Heart right ventricle (tissue), 16 donors: ENCODE data around the gene TTN. TPM values are rescaled to one million over a fixed set of nuclear protein-coding genes. Genes with fewer than 3 reads are reported as not detected.

Experiments
- ATAC-seq, 8 donors: fragments of 200-7000 bp; cut with Tn5 transposase; one replicate each; pipeline ENCODE4 v1.9.1; 2020; ENCODE audit warnings: mild to moderate bottlenecking in 8 of 8, moderate library complexity in 8 of 8, moderate number of reproducible peaks in 1 of 8
- DNase-seq, 2 donors: peaks; one replicate each; pipeline ENCODE4 v3.0.0-alpha.2; 2020
- H3K27ac ChIP-seq, 10 donors: fragments of 200-600 bp; sonication (generic) in 2 of 10; one replicate each; pipeline versions ENCODE4 v1.5.0 to v1.8.0; 2020 to 2022; ENCODE audit warnings: mild to moderate bottlenecking in 3 of 10
- H3K27me3 ChIP-seq, 7 donors: fragments of 200-600 bp; one replicate each; pipeline ENCODE4 v1.8.0; 2021 to 2022; ENCODE audit warnings: mild to moderate bottlenecking in 2 of 7
- H3K36me3 ChIP-seq, 9 donors: fragments of 200-600 bp; sonication (generic) in 1 of 9; one replicate each; pipeline versions ENCODE4 v1.5.0 to v1.8.0; 2020 to 2022; ENCODE audit warnings: mild to moderate bottlenecking in 2 of 9
- H3K4me1 ChIP-seq, 9 donors: fragments of 200-600 bp; sonication (generic) in 1 of 9; one replicate each; pipeline versions ENCODE4 v1.5.0 to v1.8.0; 2020 to 2022; ENCODE audit warnings: mild to moderate bottlenecking in 4 of 9
- H3K4me3 ChIP-seq, 10 donors: fragments of 200-600 bp; sonication (generic) in 2 of 10; one replicate each; pipeline versions ENCODE4 v1.5.0 to v1.8.0; 2020 to 2022; ENCODE audit warnings: mild to moderate bottlenecking in 7 of 10, moderate library complexity in 2 of 10
- H3K9me3 ChIP-seq, 11 donors: fragments of 200-600 bp in 10 of 11; sonication (generic) in 2 of 11; one replicate each; pipeline versions ENCODE4 v1.5.0 to v1.8.0; 2013 to 2022; ENCODE audit warnings: mild to moderate bottlenecking in 2 of 11, control low read depth in 1 of 11, moderate library complexity in 1 of 11
- WGBS, 2 donors: extraction: QIAGEN DNeasy Blood & Tissue Kit; methylation state at CpG; one replicate each; pipeline ENCODE4 v1.1.7; 2013; ENCODE audit warnings: inconsistent platforms in 1 of 2; 5-methylcytosine and 5-hydroxymethylcytosine counted together
- intact Hi-C, 10 donors: fragments of 100-400 bp; cut with DNase I; formaldehyde crosslinking; loops; one replicate each; pipeline versions ENCODE4 v1.11.1 to v1.14.2; 2022
- polyA plus RNA-seq, 2 donors: library from polyadenylated mRNA; stranded (reverse); fragments of 200-250 nt; gene quantifications; one replicate each; pipeline ENCODE4 v1.2.3, GENCODE V29; 2013
- total RNA-seq, 10 donors: library from RNA; stranded (reverse); fragmentation: NEBNext Ultra II Directional in 3 of 10; extraction: Animal tissue kit (Norgen Biotek cat#: 25700) in 3 of 10; gene quantifications; one replicate each; pipeline versions ENCODE4 v1.2.1 to v1.2.4, GENCODE V29; 2021 to 2023
- TF ChIP-seq, protein P1 (sequence below), 9 donors: fragments of 200-600 bp; sonication (generic) in 2 of 9; IDR thresholded peaks; one replicate each; pipeline versions ENCODE4 v1.5.0 to v1.8.0; 2021 to 2022; ENCODE audit warnings: antibody characterized with exemption in 9 of 9, mild to moderate bottlenecking in 5 of 9, moderate library complexity in 1 of 9
- donor health status: Arrhythmogenic right ventricular cardiomyopathy.
- donor health status: ischemic (EF 13 %, LVEDD 7.1; RV severe dilation, severe dysfunction).
- donor health status: healthy with polysubstance abuse.
- donor health status: DM: no; HTN: yes; CAD: no.
- donor health status: DM: no; HTN: no; CAD: no.
- donor health status: ischemic (EF 25% LVEDD 6.9; RV normal size, moderate dysfunction).
- donor health status: ischemic (EF 25% LVEDD 5.7; RV mildly dilated, moderate dysfunction).
- donor health status: healthy.
- donor health status: DM: yes; HTN: yes; CAD: no.
- donor health status: Ischemic cardiomyopathy.
- donor health status: ischemic (EF 35%, LVEDD 5.7; RV mildly dilated, moderate dysfunction).
- donor health status: nonischemic (EF 11% LVEDD 7.7; RV severe dilation, severe dysfunction).
- donor health status: DM: yes; HTN: yes; CAD: no.
- donor health status: PGD.
- donor health status: ischemic (EF 29% LVEDD 5.4; RV normal size, mild dysfunction).
- donor health status: nonischemic (EF 23%, LVEDD 6.1; RV moderate dilation, normal function).

The TTN gene
- total and polyA plus RNA-seq, 12 donors: 65.7 to 4,921 (median 3,636) TPM

DNA sequence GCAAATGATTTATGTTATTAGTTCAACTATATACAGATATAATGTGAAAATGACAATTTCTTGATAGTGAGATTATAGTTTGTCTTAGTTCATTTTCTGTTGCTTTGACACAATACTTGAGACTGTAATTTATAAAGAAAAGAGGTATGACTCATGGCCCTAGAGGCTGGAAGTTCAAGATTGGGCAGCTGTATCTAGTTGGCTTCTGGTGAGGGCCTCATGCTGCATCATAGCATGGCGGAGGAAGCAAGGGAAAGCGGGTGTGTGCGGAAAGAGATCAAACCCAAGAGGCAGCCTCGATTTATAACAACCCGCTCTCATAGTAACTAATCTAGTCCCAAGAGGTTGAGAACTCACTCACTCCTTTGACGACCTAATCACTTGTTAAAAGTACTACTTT is 315.6 kb downstream of the TTN start:
- H3K4me3 ChIP-seq: no peak overlapping the region
- DNase-seq: no peak
- peaks cover 0 to 99% (median 42%) of the 10 kb centered on the region in 9 donors for H3K36me3 ChIP-seq
- H3K4me1 ChIP-seq: no peaks in the 10 kb centered on the region
- intact Hi-C loops: no loop called here
- ATAC-seq: no peak
- WGBS, 2 donors: 91 to 94% methylated on average over 6 of the region's 6 CpGs
- TF ChIP-seq, protein P1, sequence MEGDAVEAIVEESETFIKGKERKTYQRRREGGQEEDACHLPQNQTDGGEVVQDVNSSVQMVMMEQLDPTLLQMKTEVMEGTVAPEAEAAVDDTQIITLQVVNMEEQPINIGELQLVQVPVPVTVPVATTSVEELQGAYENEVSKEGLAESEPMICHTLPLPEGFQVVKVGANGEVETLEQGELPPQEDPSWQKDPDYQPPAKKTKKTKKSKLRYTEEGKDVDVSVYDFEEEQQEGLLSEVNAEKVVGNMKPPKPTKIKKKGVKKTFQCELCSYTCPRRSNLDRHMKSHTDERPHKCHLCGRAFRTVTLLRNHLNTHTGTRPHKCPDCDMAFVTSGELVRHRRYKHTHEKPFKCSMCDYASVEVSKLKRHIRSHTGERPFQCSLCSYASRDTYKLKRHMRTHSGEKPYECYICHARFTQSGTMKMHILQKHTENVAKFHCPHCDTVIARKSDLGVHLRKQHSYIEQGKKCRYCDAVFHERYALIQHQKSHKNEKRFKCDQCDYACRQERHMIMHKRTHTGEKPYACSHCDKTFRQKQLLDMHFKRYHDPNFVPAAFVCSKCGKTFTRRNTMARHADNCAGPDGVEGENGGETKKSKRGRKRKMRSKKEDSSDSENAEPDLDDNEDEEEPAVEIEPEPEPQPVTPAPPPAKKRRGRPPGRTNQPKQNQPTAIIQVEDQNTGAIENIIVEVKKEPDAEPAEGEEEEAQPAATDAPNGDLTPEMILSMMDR (IDR thresholded peaks at IDR 0.05): no peak
- H3K27me3 ChIP-seq: no peaks in the 10 kb centered on the region
- no peak overlapping the region for H3K27ac ChIP-seq
- H3K9me3 ChIP-seq: no peaks in the 10 kb centered on the region

DNA sequence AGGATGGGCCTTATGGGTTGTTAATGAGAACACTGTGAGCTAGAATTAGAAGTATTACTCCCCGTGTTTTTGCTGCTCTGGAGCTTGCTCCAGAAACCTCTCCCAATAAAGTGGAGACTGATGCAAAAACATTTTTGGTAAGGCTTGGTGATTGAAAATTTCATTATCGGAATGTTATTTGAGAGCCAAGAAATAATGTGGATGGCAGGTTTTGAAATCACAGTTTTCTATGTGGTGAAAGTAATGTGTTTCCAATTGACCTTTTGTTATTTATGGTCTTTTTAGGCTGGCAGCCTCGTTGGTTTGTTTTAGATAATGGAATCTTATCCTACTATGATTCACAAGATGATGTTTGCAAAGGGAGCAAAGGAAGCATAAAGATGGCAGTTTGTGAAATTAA is 321.9 kb downstream of the TTN start:
- ATAC-seq (no peak), DNase-seq (no peak)
- WGBS, 2 donors: 64 to 73% methylated on average over 3 of the region's 3 CpGs
- TF ChIP-seq, protein P1 (IDR thresholded peaks at IDR 0.05): no peak
- peaks cover 0 to 47% (median 7%) of the 10 kb centered on the region in 9 donors for H3K36me3 ChIP-seq
- no peaks in the 10 kb centered on the region for H3K27me3 ChIP-seq
- no peak overlapping the region for H3K4me3 ChIP-seq
- no peaks in the 10 kb centered on the region for H3K9me3 ChIP-seq
- H3K27ac ChIP-seq: peak overlapping the region in 3 of 10 donors; percentile 32 to 34 (median 32)
- intact Hi-C loops: no loop called here
- peaks cover 3 to 47% (median 41%) of the 10 kb centered on the region in 9 donors for H3K4me1 ChIP-seq

DNA sequence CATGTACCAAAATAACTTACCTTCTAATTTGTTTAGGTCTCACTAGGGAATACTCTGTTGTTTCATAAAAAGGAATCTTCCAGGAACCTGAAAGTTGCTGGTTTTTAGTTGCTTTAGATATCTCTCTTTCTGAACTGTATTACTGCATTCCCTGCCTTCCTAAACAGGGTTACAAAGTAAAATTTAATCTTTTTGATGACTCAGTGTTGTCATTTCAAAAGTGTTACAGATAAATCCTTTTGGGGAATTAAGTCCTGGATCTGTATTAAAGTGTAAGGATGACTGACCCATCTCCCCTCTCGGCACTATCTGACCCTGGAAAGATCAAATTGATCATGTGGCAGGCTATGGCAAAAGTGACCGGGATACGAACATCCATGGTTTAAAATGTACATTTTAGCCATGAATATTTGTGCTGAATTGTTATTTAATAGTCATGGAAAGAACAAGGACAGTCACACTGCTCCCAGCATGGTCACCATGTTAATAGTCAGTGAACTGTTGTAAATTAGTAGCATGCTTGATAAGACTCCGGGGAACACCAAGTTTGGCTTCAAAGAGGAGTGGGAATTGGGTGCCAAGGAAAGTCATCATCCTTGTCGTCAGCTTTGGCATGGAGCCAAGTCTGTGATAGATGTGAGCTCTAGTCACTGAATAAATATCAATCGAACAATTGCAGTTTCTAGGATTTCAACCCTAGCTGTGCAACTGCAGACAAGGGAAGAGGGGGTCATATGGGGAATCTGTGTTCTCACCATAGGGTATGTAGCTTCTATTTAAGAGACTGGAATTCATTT is 322.8 kb downstream of the TTN start:
- H3K36me3 ChIP-seq: peaks cover 0 to 38% (median 4%) of the 10 kb centered on the region in 9 donors
- H3K4me3 ChIP-seq: no peak overlapping the region
- intact Hi-C loops: loop anchor here in 1 of 10 donors (5.0 kb wide), 1 partner anchor 38 kb away; no protein-coding TSS in a partner anchor
- H3K4me1 ChIP-seq: peaks cover 3 to 52% (median 47%) of the 10 kb centered on the region in 9 donors
- WGBS, 2 donors: 46 to 51% methylated on average over 6 of the region's 6 CpGs
- peak overlapping the region in 7 of 10 donors; percentile 8 to 45 (median 32) for H3K27ac ChIP-seq
- peak in 1 of 2 donors; percentile 64 for DNase-seq
- no peaks in the 10 kb centered on the region for H3K9me3 ChIP-seq
- no peaks in the 10 kb centered on the region for H3K27me3 ChIP-seq
- TF ChIP-seq, protein P1 (IDR thresholded peaks at IDR 0.05): no peak
- ATAC-seq: peak in 3 of 8 donors; percentile 7 to 37 (median 36)

DNA sequence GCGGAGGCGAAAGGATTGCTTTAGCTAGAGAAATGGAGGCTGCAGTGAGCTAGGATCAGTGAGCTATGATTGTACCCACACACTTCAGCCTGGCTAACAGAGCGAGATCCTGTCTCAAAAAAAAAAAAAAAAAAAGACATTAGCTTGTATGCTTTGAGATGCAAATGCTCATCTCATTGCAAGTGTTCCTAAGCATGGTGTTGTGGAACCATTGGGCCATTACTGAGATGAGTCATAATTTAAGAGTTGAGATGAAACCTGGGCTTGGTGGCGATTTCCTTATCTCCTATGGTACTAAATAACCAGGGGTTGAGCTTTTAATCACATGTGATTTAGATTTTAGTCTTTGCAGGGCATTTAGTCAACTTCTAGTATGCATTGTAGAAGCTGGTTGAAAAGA is 324.8 kb downstream of the TTN start:
- Histone ChIP-seq H3K27me3 (no peaks in the 10 kb centered on the region), H3K4me1 (peaks cover 3 to 63% (median 59%) of the 10 kb centered on the region in 9 donors), H3K27ac (no peak overlapping the region), H3K9me3 (no peaks in the 10 kb centered on the region), H3K36me3 (peaks cover 0 to 18% (median under 1%) of the 10 kb centered on the region in 9 donors), H3K4me3 (peak overlapping the region in 3 of 10 donors; percentile 76 to 92 (median 87))
- ATAC-seq: no peak
- intact Hi-C loops: loop anchor here in 1 of 10 donors (5.0 kb wide), 1 partner anchor 40 kb away; no protein-coding TSS in a partner anchor
- 86% methylated on average over 4 of the region's 4 CpGs for WGBS, 2 donors
- TF ChIP-seq, protein P1 (IDR thresholded peaks at IDR 0.05): no peak
- no peak for DNase-seq
